ENCODE data around the gene B4GALT4. TPM values are rescaled to one million over a fixed set of nuclear protein-coding genes. Genes with fewer than 3 reads are reported as not detected.

The B4GALT4 gene
- total and polyA plus RNA-seq, 3 experiments from 2014 or later, result 10.6 to 18.0 (median 17.9) TPM

DNA sequence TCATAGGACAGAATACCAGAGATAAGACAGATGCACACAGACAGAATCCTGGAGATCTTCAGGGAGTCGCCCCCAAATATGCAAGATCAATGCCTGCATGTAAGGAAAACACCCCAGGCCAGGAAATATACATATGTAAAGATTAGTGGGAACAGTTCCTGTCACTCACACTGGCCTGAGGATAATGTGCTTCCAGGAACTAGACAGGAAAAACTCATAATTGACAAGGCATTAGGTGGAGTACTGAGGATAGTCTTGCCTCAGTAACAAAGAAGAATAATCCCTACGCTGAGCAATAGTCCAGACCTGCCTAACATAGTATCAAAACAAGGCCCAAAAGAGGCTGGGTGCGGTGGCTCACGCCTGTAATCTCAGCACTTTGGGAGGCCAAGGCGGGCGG is 20.4 kb upstream of the B4GALT4 start:
- H3K36me3 Mint-ChIP-seq, result no peaks in the 10 kb centered on the region
- peaks cover 0 to 1% (median 0%) of the 10 kb centered on the region in 3 donors for H3K4me1 Mint-ChIP-seq
- no peak overlapping the region for H3K27ac Mint-ChIP-seq
- Histone ChIP-seq H3K27ac (ENCODE audit: low read depth, low read length) (no peak overlapping the region), H3K27me3 (ENCODE audit: insufficient read depth, low read length, poor library complexity, severe bottlenecking) (no peaks in the 10 kb centered on the region), H3K36me3 (ENCODE audit: insufficient read depth, low read length) (no peaks in the 10 kb centered on the region), H3K9me3 (ENCODE audit: low read length) (no peaks in the 10 kb centered on the region), H3K4me1 (ENCODE audit: insufficient read depth, low read length) (no peaks in the 10 kb centered on the region), H3K4me3 (ENCODE audit: low read length) (no peak overlapping the region)
- H3K4me3 Mint-ChIP-seq, result no peak overlapping the region
- ChIA-PET POLR2A (no interaction called here), CTCF (interaction anchor here (1.0 kb wide), 1 partner anchor 20 kb away, joined by 3 read pairs; no protein-coding TSS in a partner anchor)
- H3K9me3 Mint-ChIP-seq, result no peaks in the 10 kb centered on the region
- no peak for DNase-seq
- peaks cover 11 to 32% of the 10 kb centered on the region in 2 donors for H3K27me3 Mint-ChIP-seq

DNA sequence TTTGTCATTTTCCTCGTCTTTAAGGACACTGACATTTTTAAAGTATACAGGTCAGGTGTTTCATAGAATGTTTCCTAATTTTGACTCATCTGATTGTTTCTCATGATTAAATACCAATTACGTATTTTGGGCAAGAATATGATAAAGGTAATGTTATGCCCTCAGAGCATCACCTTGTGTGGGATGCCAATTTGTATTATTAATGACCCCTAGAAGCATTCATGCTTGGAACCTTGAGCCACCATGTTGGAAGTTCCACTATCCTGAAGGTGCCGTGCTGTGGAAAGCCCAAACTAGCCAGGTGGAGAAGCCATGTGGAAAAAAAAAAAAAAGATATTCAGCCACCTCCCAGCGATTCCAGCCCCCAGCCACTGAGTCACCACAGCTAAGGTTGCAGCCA is 19.1 kb upstream of the B4GALT4 start:
- DNase-seq, result no peak
- H3K4me1 ChIP-seq (ENCODE audit: insufficient read depth, low read length), result no peaks in the 10 kb centered on the region
- Mint-ChIP-seq H3K27me3 (peaks cover 11 to 32% of the 10 kb centered on the region in 2 donors), H3K9me3 (no peaks in the 10 kb centered on the region), H3K27ac (no peak overlapping the region), H3K36me3 (no peaks in the 10 kb centered on the region), H3K4me3 (no peak overlapping the region), H3K4me1 (peaks cover 0 to 1% (median 0%) of the 10 kb centered on the region in 3 donors)
- H3K27ac ChIP-seq (ENCODE audit: low read depth, low read length), result no peak overlapping the region
- no peaks in the 10 kb centered on the region for H3K27me3 ChIP-seq (ENCODE audit: insufficient read depth, low read length, poor library complexity, severe bottlenecking)
- no peaks in the 10 kb centered on the region for H3K9me3 ChIP-seq (ENCODE audit: low read length)
- CTCF ChIA-PET, result no interaction called here
- POLR2A ChIA-PET, result no interaction called here
- no peaks in the 10 kb centered on the region for H3K36me3 ChIP-seq (ENCODE audit: insufficient read depth, low read length)
- no peak overlapping the region for H3K4me3 ChIP-seq (ENCODE audit: low read length)

DNA sequence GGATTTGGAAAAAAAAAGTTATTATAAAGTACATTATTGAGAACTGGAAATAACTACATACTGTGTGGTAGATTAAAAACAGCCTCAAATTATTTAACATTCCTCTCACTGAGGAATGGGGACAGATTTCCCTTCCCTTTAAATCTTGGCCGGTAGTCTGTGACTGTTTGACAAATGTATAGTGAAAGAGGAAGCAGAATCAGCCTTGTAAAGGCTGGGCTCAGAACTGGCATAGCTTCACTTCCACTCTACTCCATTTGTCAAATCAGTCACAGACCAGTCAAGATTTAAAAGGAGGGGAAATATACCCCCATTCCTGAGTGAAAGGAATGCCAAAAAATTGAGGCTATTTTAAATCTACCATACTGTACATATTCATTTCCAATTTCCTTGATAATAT is 18.2 kb upstream of the B4GALT4 start:
- H3K27ac ChIP-seq (ENCODE audit: low read depth, low read length), result no peak overlapping the region
- POLR2A ChIA-PET, result no interaction called here
- H3K27me3 Mint-ChIP-seq, result peaks cover 11 to 31% of the 10 kb centered on the region in 2 donors

DNA sequence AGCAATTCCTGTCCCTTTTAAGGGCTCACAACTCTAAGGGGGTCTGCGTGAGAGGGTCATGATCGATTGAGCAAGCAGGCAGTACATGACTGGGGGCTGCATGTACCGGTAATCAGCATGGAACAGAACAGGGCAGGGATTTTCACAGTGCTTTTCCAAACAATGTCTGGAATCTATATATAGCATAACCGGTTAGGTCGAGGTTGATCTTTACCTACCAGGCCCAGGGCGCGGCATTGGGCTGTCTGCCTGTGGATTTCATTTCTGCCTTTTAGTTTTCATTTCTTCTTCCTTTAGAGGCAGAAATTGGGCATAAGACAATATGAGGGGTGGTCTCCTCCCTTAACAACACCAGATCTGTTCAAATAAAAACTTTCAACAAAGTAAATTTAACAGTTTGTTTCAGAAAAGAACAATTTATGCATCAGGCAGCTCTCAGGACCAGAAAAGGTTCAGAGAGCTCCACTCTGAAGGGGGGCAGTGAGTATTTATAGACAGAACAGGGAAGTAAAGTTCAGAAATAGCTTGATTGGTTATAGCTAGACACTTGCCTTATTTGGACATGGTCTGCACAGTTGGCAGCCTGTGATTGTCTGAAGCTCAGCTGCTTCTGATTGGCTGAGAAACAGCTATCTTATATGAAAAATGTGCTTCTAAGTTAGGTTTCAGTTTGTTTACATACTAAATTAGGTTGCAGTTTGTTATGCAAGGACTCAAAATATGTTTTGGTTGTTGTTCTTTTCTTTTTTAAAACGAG is 17.2 kb upstream of the B4GALT4 start:
- Histone ChIP-seq H3K4me3 (ENCODE audit: low read length) (no peak overlapping the region), H3K4me1 (ENCODE audit: insufficient read depth, low read length) (no peaks in the 10 kb centered on the region), H3K36me3 (ENCODE audit: insufficient read depth, low read length) (no peaks in the 10 kb centered on the region), H3K27ac (ENCODE audit: low read depth, low read length) (no peak overlapping the region), H3K27me3 (ENCODE audit: insufficient read depth, low read length, poor library complexity, severe bottlenecking) (no peaks in the 10 kb centered on the region), H3K9me3 (ENCODE audit: low read length) (no peaks in the 10 kb centered on the region)
- ChIA-PET POLR2A (no interaction called here), CTCF (interaction anchor here (0.6 to 1.2 kb wide), 2 partner anchors 17 to 1042 kb away, joined by 3 to 4 read pairs; partner anchors contain the start of gene B4GALT4)
- peaks cover 11 to 25% of the 10 kb centered on the region in 2 donors for H3K27me3 Mint-ChIP-seq
- H3K27ac Mint-ChIP-seq, result peak overlapping the region in 1 of 8 donors; percentile 33
- no peak overlapping the region for H3K4me3 Mint-ChIP-seq
- H3K9me3 Mint-ChIP-seq, result no peaks in the 10 kb centered on the region
- H3K36me3 Mint-ChIP-seq, result no peaks in the 10 kb centered on the region
- H3K4me1 Mint-ChIP-seq, result peaks cover 0 to 1% (median 0%) of the 10 kb centered on the region in 3 donors
- no peak for DNase-seq

More for the DNA sequence above, 18.2 kb upstream of the B4GALT4 start:
- CTCF ChIA-PET, result no interaction called here
- no peaks in the 10 kb centered on the region for H3K27me3 ChIP-seq (ENCODE audit: insufficient read depth, low read length, poor library complexity, severe bottlenecking)
- Mint-ChIP-seq H3K4me3 (no peak overlapping the region), H3K27ac (no peak overlapping the region), H3K4me1 (peaks cover 0 to 1% (median 0%) of the 10 kb centered on the region in 3 donors), H3K9me3 (no peaks in the 10 kb centered on the region), H3K36me3 (no peaks in the 10 kb centered on the region)
- no peak overlapping the region for H3K4me3 ChIP-seq (ENCODE audit: low read length)
- no peaks in the 10 kb centered on the region for H3K9me3 ChIP-seq (ENCODE audit: low read length)
- no peak for DNase-seq
- H3K36me3 ChIP-seq (ENCODE audit: insufficient read depth, low read length), result no peaks in the 10 kb centered on the region
- H3K4me1 ChIP-seq (ENCODE audit: insufficient read depth, low read length), result no peaks in the 10 kb centered on the region

DNA sequence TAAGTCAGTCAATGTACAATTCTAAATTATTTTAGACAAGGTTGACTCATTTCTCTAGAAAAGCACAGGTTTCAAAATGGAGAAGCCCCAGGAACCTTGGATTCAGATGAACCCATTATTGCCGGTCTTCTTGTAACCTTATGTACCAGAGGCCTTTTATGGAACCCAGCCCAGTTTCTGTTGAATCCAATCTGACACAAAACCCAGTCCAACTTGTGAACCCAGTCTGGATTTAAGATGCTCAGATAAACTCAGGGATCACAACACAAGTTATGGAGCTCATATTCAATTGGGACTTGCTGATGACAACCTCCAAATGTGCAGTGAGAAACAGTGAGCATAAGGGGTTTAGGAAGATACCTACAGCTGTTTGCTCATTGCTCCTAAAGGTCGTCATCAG is 16.4 kb upstream of the B4GALT4 start:
- CTCF ChIA-PET, result no interaction called here

DNA sequence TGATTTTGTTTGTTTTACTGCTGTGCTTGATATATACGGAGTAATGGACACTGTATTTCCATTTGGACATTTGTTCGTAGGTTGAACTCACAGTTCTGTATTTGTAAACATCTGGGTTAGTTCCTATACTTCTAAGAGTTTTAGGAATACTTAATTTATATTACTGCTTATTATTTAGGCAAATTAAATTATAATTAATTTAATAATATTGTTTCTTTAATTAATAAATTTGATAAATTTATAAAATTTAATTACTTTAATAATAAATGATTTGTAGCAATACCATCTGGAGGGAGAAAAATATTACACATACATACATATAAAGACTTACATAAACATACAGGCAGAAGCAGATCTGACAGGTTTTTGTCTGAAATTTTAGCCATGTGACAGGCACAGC is 14.5 kb upstream of the B4GALT4 start:
- DNase-seq, result no peak
- H3K9me3 ChIP-seq (ENCODE audit: low read length), result no peaks in the 10 kb centered on the region
- H3K27me3 ChIP-seq (ENCODE audit: insufficient read depth, low read length, poor library complexity, severe bottlenecking), result no peaks in the 10 kb centered on the region
- POLR2A ChIA-PET, result no interaction called here
- CTCF ChIA-PET, result no interaction called here
- no peak overlapping the region for H3K4me3 Mint-ChIP-seq
- H3K4me1 ChIP-seq (ENCODE audit: insufficient read depth, low read length), result no peaks in the 10 kb centered on the region
- H3K27ac ChIP-seq (ENCODE audit: low read depth, low read length), result no peak overlapping the region
- no peak overlapping the region for H3K27ac Mint-ChIP-seq
- H3K36me3 Mint-ChIP-seq, result no peaks in the 10 kb centered on the region
- H3K4me3 ChIP-seq (ENCODE audit: low read length), result no peak overlapping the region
- H3K36me3 ChIP-seq (ENCODE audit: insufficient read depth, low read length), result no peaks in the 10 kb centered on the region
- peaks cover 11% of the 10 kb centered on the region in 2 donors for H3K27me3 Mint-ChIP-seq
- H3K9me3 Mint-ChIP-seq, result no peaks in the 10 kb centered on the region
- H3K4me1 Mint-ChIP-seq, result peaks cover 0 to 1% (median 0%) of the 10 kb centered on the region in 3 donors

More for the DNA sequence above, 16.4 kb upstream of the B4GALT4 start:
- DNase-seq, result no peak
- no peaks in the 10 kb centered on the region for H3K27me3 ChIP-seq (ENCODE audit: insufficient read depth, low read length, poor library complexity, severe bottlenecking)
- H3K4me3 ChIP-seq (ENCODE audit: low read length), result no peak overlapping the region
- no peaks in the 10 kb centered on the region for H3K9me3 ChIP-seq (ENCODE audit: low read length)
- no peak overlapping the region for H3K27ac ChIP-seq (ENCODE audit: low read depth, low read length)
- H3K4me3 Mint-ChIP-seq, result no peak overlapping the region
- H3K4me1 Mint-ChIP-seq, result peaks cover 0 to 1% (median 0%) of the 10 kb centered on the region in 3 donors
- no peak overlapping the region for H3K27ac Mint-ChIP-seq
- H3K36me3 ChIP-seq (ENCODE audit: insufficient read depth, low read length), result no peaks in the 10 kb centered on the region
- peaks cover 11 to 25% of the 10 kb centered on the region in 2 donors for H3K27me3 Mint-ChIP-seq
- H3K4me1 ChIP-seq (ENCODE audit: insufficient read depth, low read length), result no peaks in the 10 kb centered on the region
- H3K36me3 Mint-ChIP-seq, result no peaks in the 10 kb centered on the region
- POLR2A ChIA-PET, result no interaction called here
- no peaks in the 10 kb centered on the region for H3K9me3 Mint-ChIP-seq

DNA sequence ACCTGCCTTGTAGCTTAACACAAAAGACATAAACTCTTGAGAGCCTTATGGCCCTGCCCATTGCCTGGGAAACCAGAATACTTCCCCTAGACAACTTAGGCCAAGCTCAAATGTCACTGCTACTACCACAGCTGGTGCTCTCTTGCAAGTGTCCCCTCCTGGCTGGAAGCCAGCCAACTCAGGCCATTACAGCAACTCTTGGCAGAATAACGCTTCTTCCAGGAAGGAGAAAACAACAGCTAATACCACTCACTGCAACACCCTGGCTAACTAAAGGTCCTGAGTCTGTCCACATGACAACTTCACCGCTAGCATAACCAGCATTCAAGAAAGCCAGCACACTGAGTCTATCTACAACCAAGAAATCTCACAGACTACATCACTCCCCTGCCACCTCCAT is 5.1 kb upstream of the B4GALT4 start:
- H3K27me3 ChIP-seq (ENCODE audit: insufficient read depth, low read length, poor library complexity, severe bottlenecking), result no peaks in the 10 kb centered on the region
- no peak overlapping the region for H3K4me3 ChIP-seq (ENCODE audit: low read length)
- peaks cover 4 to 9% (median 7%) of the 10 kb centered on the region in 3 donors for H3K4me1 Mint-ChIP-seq
- peaks cover 5% of the 10 kb centered on the region for H3K4me1 ChIP-seq (ENCODE audit: insufficient read depth, low read length)
- H3K27ac ChIP-seq (ENCODE audit: low read depth, low read length), result no peak overlapping the region
- peaks cover 0 to 20% (median 2%) of the 10 kb centered on the region in 3 donors for H3K36me3 Mint-ChIP-seq
- H3K27ac Mint-ChIP-seq, result no peak overlapping the region
- H3K36me3 ChIP-seq (ENCODE audit: insufficient read depth, low read length), result no peaks in the 10 kb centered on the region
- peaks cover 8% of the 10 kb centered on the region for H3K9me3 ChIP-seq (ENCODE audit: low read length)
- peaks cover 9 to 26% (median 21%) of the 10 kb centered on the region in 5 donors for H3K9me3 Mint-ChIP-seq
- ChIA-PET CTCF (interaction anchor here (2.6 kb wide), 1 partner anchor 211 kb away, joined by 7 read pairs; the partner anchor contains the start of gene IGSF11), POLR2A (no interaction called here)
- H3K27me3 Mint-ChIP-seq, result peaks cover 3 to 9% of the 10 kb centered on the region in 2 donors
- no peak overlapping the region for H3K4me3 Mint-ChIP-seq
- no peak for DNase-seq

DNA sequence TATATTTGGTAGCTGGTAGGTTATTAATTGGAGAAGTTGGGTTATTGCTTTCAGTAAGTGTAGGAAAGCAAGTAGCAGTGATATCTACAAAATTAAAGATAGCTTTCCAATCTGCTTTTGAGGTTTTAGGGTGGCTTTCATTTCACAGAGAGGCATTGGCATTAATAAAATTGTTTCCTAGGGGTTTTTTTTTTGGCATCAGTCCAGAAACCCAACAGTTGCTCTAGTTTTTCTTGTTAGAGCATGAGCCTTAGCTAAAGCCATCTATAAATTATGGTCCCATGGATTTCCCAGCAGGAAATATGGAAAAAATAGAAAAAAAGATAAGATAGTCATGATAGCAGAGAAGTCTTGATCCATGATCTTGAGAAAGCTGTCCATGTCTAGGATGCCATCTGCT is 3.0 kb upstream of the B4GALT4 start:
- ChIA-PET CTCF (interaction anchor here (2.3 kb wide), 1 partner anchor 360 kb away, joined by 6 read pairs; no protein-coding TSS in a partner anchor), POLR2A (interaction anchor here (0.6 kb wide), 1 partner anchor 46 kb away, joined by 3 read pairs; no protein-coding TSS in a partner anchor)
- H3K36me3 Mint-ChIP-seq, result peaks cover 2 to 13% (median 3%) of the 10 kb centered on the region in 3 donors
- peak overlapping the region in 1 of 7 donors; percentile 70 for H3K4me3 Mint-ChIP-seq
- Histone ChIP-seq H3K27me3 (ENCODE audit: insufficient read depth, low read length, poor library complexity, severe bottlenecking) (no peaks in the 10 kb centered on the region), H3K36me3 (ENCODE audit: insufficient read depth, low read length) (no peaks in the 10 kb centered on the region), H3K27ac (ENCODE audit: low read depth, low read length) (no peak overlapping the region), H3K4me1 (ENCODE audit: insufficient read depth, low read length) (peaks cover 15% of the 10 kb centered on the region), H3K9me3 (ENCODE audit: low read length) (peaks cover 8% of the 10 kb centered on the region), H3K4me3 (ENCODE audit: low read length) (no peak overlapping the region)
- peaks cover 3 to 5% of the 10 kb centered on the region in 2 donors for H3K27me3 Mint-ChIP-seq
- DNase-seq, result no peak
- peak overlapping the region in 2 of 8 donors; percentile 53 to 64 for H3K27ac Mint-ChIP-seq
- H3K4me1 Mint-ChIP-seq, result peaks cover 18 to 24% (median 21%) of the 10 kb centered on the region in 3 donors
- peaks cover 9 to 18% (median 16%) of the 10 kb centered on the region in 5 donors for H3K9me3 Mint-ChIP-seq

Data from CD8-positive, alpha-beta memory T cell (primary cell).